AG08396 (cell line): ENCODE results near the gene FCHSD2.
A peak's percentile ranks its signal among the peaks of the same experiment; 100 is the strongest.
"Not testable (repeated sequence)": the region's sequence is repeated elsewhere in the genome, so short reads cannot be mapped to it uniquely, and the experiment has no call there.

Experiments
- DNase-seq: peaks from one replicate; pipeline ENCODE4 v3.0.0; 2012; ENCODE audit warnings: low spot score, mixed read lengths

Gene FCHSD2

GRCh38 chr11:72833811-72834493, 308.2 kb downstream of the FCHSD2 start:
- DNase-seq, result no peak

GRCh38 chr11:72833083-72833733, 308.9 kb downstream of the FCHSD2 start:
- no peak for DNase-seq

- no peak for DNase-seq
Measured at GRCh38 chr11:72832301-72833082, 309.6 kb downstream of the FCHSD2 start.

- DNase-seq, result peak; percentile 80
Measured at GRCh38 chr11:72831521-72832300, 310.4 kb downstream of the FCHSD2 start.

GRCh38 chr11:72829884-72830533, 312.1 kb downstream of the FCHSD2 start:
- no peak for DNase-seq

GRCh38 chr11:72829178-72829577, 312.9 kb downstream of the FCHSD2 start:
- DNase-seq, result no peak

- no peak for DNase-seq
Measured at GRCh38 chr11:72828692-72829101, 313.4 kb downstream of the FCHSD2 start.

GRCh38 chr11:72828081-72828567, 314.0 kb downstream of the FCHSD2 start:
- no peak for DNase-seq

GRCh38 chr11:72827656-72828055, 314.5 kb downstream of the FCHSD2 start:
- DNase-seq, result not testable (repeated sequence)

GRCh38 chr11:72826942-72827480, 315.1 kb downstream of the FCHSD2 start:
- DNase-seq, result no peak

GRCh38 chr11:72826191-72826941, 315.8 kb downstream of the FCHSD2 start:
- no peak for DNase-seq

GRCh38 chr11:72825661-72826060, 316.5 kb downstream of the FCHSD2 start:
- DNase-seq, result no peak

- DNase-seq, result no peak
Measured at GRCh38 chr11:72824811-72825505, 317.2 kb downstream of the FCHSD2 start.

- DNase-seq, result no peak
Measured at GRCh38 chr11:72824020-72824419, 318.1 kb downstream of the FCHSD2 start.

GRCh38 chr11:72823105-72823804, 318.9 kb downstream of the FCHSD2 start:
- no peak for DNase-seq

- DNase-seq, result peak; percentile 99
Measured at GRCh38 chr11:72821920-72822799, 320.0 kb downstream of the FCHSD2 start.

GRCh38 chr11:72821221-72821919, 320.7 kb downstream of the FCHSD2 start:
- DNase-seq, result no peak
